NCI-H128 (cell line): ENCODE measurements around the gene FYCO1.
"Not testable (repeated sequence)": the region's sequence is repeated elsewhere in the genome, so short reads cannot be mapped to it uniquely, and the experiment has no call there.

Experiments used
- DNase-seq: peaks from one replicate; lab custom pipeline; 2025; ENCODE audit not compliant: unreplicated experiment; lab: John Stamatoyannopoulos, UW

Gene FYCO1

GRCh38 chr3:45995236-45996192 lies at the start of gene FYCO1:
Gene FYCO1 (minus strand): TSS chr3:45995824. CDS start chr3:45984910, 10,914 bp downstream.
- peak; percentile 37 for DNase-seq

- DNase-seq = no peak
Measured at GRCh38 chr3:46038916-46039315, 43.3 kb upstream of the FYCO1 start.

GRCh38 chr3:46038071-46038470 lies 42.4 kb upstream of the FYCO1 start:
- DNase-seq = not testable (repeated sequence)

- DNase-seq = no peak
Measured at GRCh38 chr3:46036191-46036590, 40.6 kb upstream of the FYCO1 start.

- DNase-seq = no peak
Measured at GRCh38 chr3:46031747-46032146, 36.1 kb upstream of the FYCO1 start.

GRCh38 chr3:46031269-46031668 lies 35.6 kb upstream of the FYCO1 start:
- no peak for DNase-seq

- no peak for DNase-seq
Measured at GRCh38 chr3:46030626-46031025, 35.0 kb upstream of the FYCO1 start.

GRCh38 chr3:46029953-46030543 lies 34.4 kb upstream of the FYCO1 start:
- DNase-seq = no peak

- no peak for DNase-seq
Measured at GRCh38 chr3:46027736-46028397, 32.2 kb upstream of the FYCO1 start.

- no peak for DNase-seq
Measured at GRCh38 chr3:46027021-46027705, 31.5 kb upstream of the FYCO1 start, which contains the start of gene XCR1. Gene XCR1 (minus strand): TSS chr3:46027483. CDS start chr3:46021947, 5,536 bp downstream.

- no peak for DNase-seq
Measured at GRCh38 chr3:46025139-46025538, 29.5 kb upstream of the FYCO1 start.

- DNase-seq = no peak
Measured at GRCh38 chr3:46024131-46024530, 28.5 kb upstream of the FYCO1 start.

GRCh38 chr3:46022909-46023785 lies 27.5 kb upstream of the FYCO1 start:
- DNase-seq = no peak

GRCh38 chr3:46021516-46021915 lies 25.9 kb upstream of the FYCO1 start:
- no peak for DNase-seq

- DNase-seq = no peak
Measured at GRCh38 chr3:46020766-46021510, 25.3 kb upstream of the FYCO1 start.

- no peak for DNase-seq
Measured at GRCh38 chr3:46019707-46020106, 24.1 kb upstream of the FYCO1 start.

GRCh38 chr3:46017720-46018119 lies 22.1 kb upstream of the FYCO1 start:
- no peak for DNase-seq

GRCh38 chr3:46013316-46014094 lies 17.9 kb upstream of the FYCO1 start:
- DNase-seq = no peak

GRCh38 chr3:46012246-46012645 lies 16.6 kb upstream of the FYCO1 start:
- DNase-seq = no peak
